ENCODE results near the gene TMEM165.

DNA sequence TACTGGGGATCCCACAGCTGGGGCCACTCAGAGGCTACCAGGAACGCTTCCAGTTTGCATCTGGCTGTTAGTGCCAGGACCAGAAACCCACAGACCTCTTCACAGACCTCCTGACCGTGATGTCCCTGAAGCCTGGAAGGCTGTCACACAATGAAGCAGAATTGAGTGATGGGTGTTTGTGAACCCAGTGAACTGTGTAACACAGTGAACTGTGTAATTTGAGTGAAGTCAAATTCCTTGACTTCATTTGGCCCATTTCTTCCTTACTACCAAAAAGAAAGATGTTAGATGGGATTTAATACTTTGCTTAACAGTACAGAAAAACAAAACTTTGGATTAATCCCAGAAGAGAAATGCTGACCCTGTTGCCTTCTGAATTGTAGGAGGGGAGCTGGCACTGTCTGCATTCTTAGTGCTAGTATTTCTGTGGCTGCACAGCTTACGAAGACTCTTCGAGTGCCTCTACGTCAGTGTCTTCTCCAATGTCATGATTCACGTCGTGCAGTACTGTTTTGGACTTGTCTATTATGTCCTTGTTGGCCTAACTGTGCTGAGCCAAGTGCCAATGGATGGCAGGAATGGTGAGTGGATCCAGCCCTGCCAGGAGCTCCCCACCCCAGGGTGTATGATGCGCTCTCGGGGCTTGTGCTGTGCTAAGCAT is 31.9 kb upstream of the TMEM165 start:
- TF ChIP-seq EZH2 (IDR thresholded peaks at IDR 0.05; ENCODE audit: borderline replicate concordance, insufficient read depth, low read depth, low read length, poor library complexity, severe bottlenecking): no peak
- TF ChIP-seq, protein P1, sequence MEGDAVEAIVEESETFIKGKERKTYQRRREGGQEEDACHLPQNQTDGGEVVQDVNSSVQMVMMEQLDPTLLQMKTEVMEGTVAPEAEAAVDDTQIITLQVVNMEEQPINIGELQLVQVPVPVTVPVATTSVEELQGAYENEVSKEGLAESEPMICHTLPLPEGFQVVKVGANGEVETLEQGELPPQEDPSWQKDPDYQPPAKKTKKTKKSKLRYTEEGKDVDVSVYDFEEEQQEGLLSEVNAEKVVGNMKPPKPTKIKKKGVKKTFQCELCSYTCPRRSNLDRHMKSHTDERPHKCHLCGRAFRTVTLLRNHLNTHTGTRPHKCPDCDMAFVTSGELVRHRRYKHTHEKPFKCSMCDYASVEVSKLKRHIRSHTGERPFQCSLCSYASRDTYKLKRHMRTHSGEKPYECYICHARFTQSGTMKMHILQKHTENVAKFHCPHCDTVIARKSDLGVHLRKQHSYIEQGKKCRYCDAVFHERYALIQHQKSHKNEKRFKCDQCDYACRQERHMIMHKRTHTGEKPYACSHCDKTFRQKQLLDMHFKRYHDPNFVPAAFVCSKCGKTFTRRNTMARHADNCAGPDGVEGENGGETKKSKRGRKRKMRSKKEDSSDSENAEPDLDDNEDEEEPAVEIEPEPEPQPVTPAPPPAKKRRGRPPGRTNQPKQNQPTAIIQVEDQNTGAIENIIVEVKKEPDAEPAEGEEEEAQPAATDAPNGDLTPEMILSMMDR (IDR thresholded peaks at IDR 0.05): no peak

Measured in B cell (primary cell).